Caco-2 (cell line): ENCODE measurements around the gene ITGB1BP2. TPM values are rescaled to one million over a fixed set of nuclear protein-coding genes. Genes with fewer than 3 reads are reported as not detected.

ENCODE experiments used
- BruUV-seq: library from RNA; stranded (reverse); fragments of 400-500 nt; replicated peaks from 2 replicates; lab custom pipeline; 2021; lab: Mats Ljungman, UMichigan
- CTCF ChIA-PET: fragments of 300-600 bp; sonication (Branson Sonifier 250); formaldehyde crosslinking; loops from one replicate; lab custom pipeline; 2022; ENCODE audit warnings: antibody characterized with exemption; lab: Charles Lee
- POLR2A ChIA-PET: fragments of 300-600 bp; sonication (Branson Sonifier 250); formaldehyde crosslinking; loops from one replicate; lab custom pipeline; 2022; ENCODE audit warnings: antibody characterized with exemption; lab: Charles Lee
- DNase-seq, 2 experiments: peaks; one replicate each; pipeline versions ENCODE4 v3.0.0 to v3.0.0-alpha.2; 2020 to 2022
- H3K27me3 ChIP-seq: replicated peaks from 2 replicates; pipeline ENCODE4 v1.6.0; 2011; ENCODE audit warnings: low read length; ENCODE audit not compliant: control insufficient read depth, insufficient read depth
- H3K36me3 ChIP-seq: 2 replicates; pipeline ENCODE4 v1.5.1; 2011; ENCODE audit warnings: low read length; ENCODE audit not compliant: control insufficient read depth, insufficient read depth
- H3K4me1 ChIP-seq: fragments of 250-450 bp; sonication (Bioruptor Pico); 2 replicates; pipeline ENCODE4 v1.5.1; 2020; ENCODE audit warnings: mild to moderate bottlenecking
- H3K4me3 ChIP-seq: 2 replicates; pipeline ENCODE4 v1.5.1; 2011; ENCODE audit warnings: low read depth, mild to moderate bottlenecking, control low read depth, low read length
- H3K9me3 ChIP-seq: fragments of 250-450 bp; sonication (Bioruptor Pico); 2 replicates; pipeline ENCODE4 v1.5.1; 2020; ENCODE audit warnings: mild to moderate bottlenecking, moderate library complexity
- H3K27ac Mint-ChIP-seq: one replicate; pipeline ENCODE4 v1.8.0; 2022; ENCODE audit warnings: mixed read lengths; ENCODE audit not compliant: unreplicated experiment
- H3K27me3 Mint-ChIP-seq: one replicate; pipeline ENCODE4 v1.8.0; 2022; ENCODE audit warnings: mixed read lengths; ENCODE audit not compliant: insufficient read depth, unreplicated experiment
- H3K36me3 Mint-ChIP-seq: one replicate; pipeline ENCODE4 v1.8.0; 2022; ENCODE audit warnings: mild to moderate bottlenecking, mixed read lengths; ENCODE audit not compliant: insufficient read depth, unreplicated experiment
- H3K4me1 Mint-ChIP-seq: one replicate; pipeline ENCODE4 v1.8.0; 2022; ENCODE audit warnings: low read depth, mixed read lengths; ENCODE audit not compliant: unreplicated experiment
- H3K4me3 Mint-ChIP-seq: one replicate; pipeline ENCODE4 v1.8.0; 2022; ENCODE audit warnings: mild to moderate bottlenecking, moderate library complexity, mixed read lengths; ENCODE audit not compliant: unreplicated experiment
- H3K9me3 Mint-ChIP-seq: one replicate; pipeline ENCODE4 v1.8.0; 2022; ENCODE audit warnings: mixed read lengths; ENCODE audit not compliant: unreplicated experiment
- CTCF ChIP-seq, 2 experiments: fragments of 200-600 bp in 1 of 2; IDR thresholded peaks; 1 replicate in 1 of 2; 2 replicates in 1 of 2; pipeline versions ENCODE4 v1.5.1 to v1.8.0; 2011 to 2022; ENCODE audit warnings: antibody characterized with exemption in 1 of 2, control low read depth in 1 of 2, inconsistent platforms in 1 of 2, low read depth in 1 of 2, low read length in 1 of 2, mild to moderate bottlenecking in 1 of 2, moderate library complexity in 1 of 2; ENCODE audit not compliant: insufficient read depth in 1 of 2, severe bottlenecking in 1 of 2, unreplicated experiment in 1 of 2
- intact Hi-C: fragments of 100-400 bp; cut with micrococcal nuclease; formaldehyde crosslinking; loops from one replicate; pipeline ENCODE4 v1.10.0; 2022; ENCODE audit not compliant: unreplicated experiment
- total RNA-seq: library from RNA; stranded (reverse); gene quantifications from 2 replicates; pipeline ENCODE4 v1.2.3, GENCODE V29; 2022

The ITGB1BP2 gene
- total RNA-seq, 1 experiment from 2014 or later = 6.1 TPM

- Histone ChIP-seq H3K36me3 (no peaks in the 10 kb centered on the region), H3K4me3 (peak overlapping the region; percentile 36), H3K27me3 (no peaks in the 10 kb centered on the region), H3K4me1 (0 out of 2 replicates have a peak, but pooled peaks cover 8% of the 10 kb centered on the region), H3K9me3 (no peaks in the 10 kb centered on the region)
- Mint-ChIP-seq H3K4me3 (peak overlapping the region; percentile 98), H3K27ac (peak overlapping the region; percentile 100), H3K36me3 (peaks cover 36% of the 10 kb centered on the region), H3K27me3 (no peaks in the 10 kb centered on the region), H3K4me1 (no peaks in the 10 kb centered on the region), H3K9me3 (peaks cover 12% of the 10 kb centered on the region)
- ChIA-PET POLR2A (interaction anchor here (0.6 to 1.9 kb wide), 10 partner anchors 19 to 250 kb away, joined by 3 to 39 read pairs (median 6); partner anchors contain the start of genes GJB1, ITGB1BP2, OGT and TAF1), CTCF (interaction anchor here (0.7 to 1.4 kb wide), 5 partner anchors 68 to 259 kb away, joined by 3 to 5 read pairs (median 5); partner anchors contain the start of gene TAF1)
- DNase-seq = peak in 1 of 2 experiments; percentile 20
- intact Hi-C loops = loop anchor here (1.0 to 10.0 kb wide), 3 partner anchors 27 to 100 kb away; no protein-coding TSS in a partner anchor
- TSS peak; percentile 73 for BruUV-seq
- TF ChIP-seq CTCF (IDR thresholded peaks at IDR 0.05; ENCODE audit: insufficient read depth in 1 of 2, low read depth in 1 of 2, low read length in 1 of 2, severe bottlenecking in 1 of 2, unreplicated experiment in 1 of 2) = no peak
These were observed 18.8 kb upstream of the ITGB1BP2 start for GRCh38 chrX:71282514-71283402.

GRCh38 chrX:71283403-71284143 lies 18.0 kb upstream of the ITGB1BP2 start, which contains the start of gene NONO:
Gene NONO, plus strand, starts transcription at chrX:71283635. Its CDS starts 7,003 bp downstream, at chrX:71290638.
- Mint-ChIP-seq H3K27ac (peak within 1 kb of the TSS; percentile 100), H3K4me3 (peak within 1 kb of the TSS; percentile 98), H3K27me3 (no peaks in the 10 kb centered on the region), H3K9me3 (peaks cover 10% of the 10 kb centered on the region), H3K36me3 (peaks cover 41% of the 10 kb centered on the region), H3K4me1 (no peaks in the 10 kb centered on the region)
- intact Hi-C loops = loop anchor here (1.0 to 10.0 kb wide), 3 partner anchors 28 to 101 kb away; no protein-coding TSS in a partner anchor
- ChIA-PET POLR2A (interaction anchor here (0.6 to 1.9 kb wide), 12 partner anchors 18 to 249 kb away, joined by 3 to 39 read pairs (median 4); partner anchors contain the start of genes GJB1, ITGB1BP2, OGT and TAF1), CTCF (interaction anchor here (0.7 to 1.4 kb wide), 5 partner anchors 69 to 258 kb away, joined by 3 to 5 read pairs (median 5); partner anchors contain the start of gene TAF1)
- TF ChIP-seq CTCF (IDR thresholded peaks at IDR 0.05; ENCODE audit: insufficient read depth in 1 of 2, low read depth in 1 of 2, low read length in 1 of 2, severe bottlenecking in 1 of 2, unreplicated experiment in 1 of 2) = no peak
- Histone ChIP-seq H3K9me3 (no peaks in the 10 kb centered on the region), H3K4me3 (peak within 1 kb of the TSS; percentile 38), H3K27me3 (no peaks in the 10 kb centered on the region), H3K4me1 (0 out of 2 replicates have a peak, but pooled peaks cover 8% of the 10 kb centered on the region), H3K36me3 (no peaks in the 10 kb centered on the region)
- peak; percentile 93 to 96 for DNase-seq
- BruUV-seq = TSS peak; percentile 53
